ENCODE data around the gene CRYBG1.
"Not testable (repeated sequence)": the region's sequence is repeated elsewhere in the genome, so short reads cannot be mapped to it uniquely, and the experiment has no call there.

Gene CRYBG1

GRCh38 chr6:106390088-106390487, 29.6 kb downstream of the CRYBG1 start:
- H3K4me3 Mint-ChIP-seq, result no peak overlapping the region
- H3K27me3 Mint-ChIP-seq, result peaks cover 1% of the 10 kb centered on the region
- H3K36me3 Mint-ChIP-seq, result no peaks in the 10 kb centered on the region
- H3K27ac Mint-ChIP-seq, result no peak overlapping the region
- no peaks in the 10 kb centered on the region for H3K4me1 Mint-ChIP-seq (ENCODE audit: low read depth)
- no peaks in the 10 kb centered on the region for H3K9me3 Mint-ChIP-seq (ENCODE audit: low read depth)

- H3K4me1 Mint-ChIP-seq (ENCODE audit: low read depth), result no peaks in the 10 kb centered on the region
- H3K27me3 Mint-ChIP-seq, result peaks cover 13% of the 10 kb centered on the region
- no peak overlapping the region for H3K4me3 Mint-ChIP-seq
- H3K36me3 Mint-ChIP-seq, result no peaks in the 10 kb centered on the region
- H3K27ac Mint-ChIP-seq, result no peak overlapping the region
- no peaks in the 10 kb centered on the region for H3K9me3 Mint-ChIP-seq (ENCODE audit: low read depth)
Observed at GRCh38 chr6:106396426-106397220, 36.1 kb downstream of the CRYBG1 start.

GRCh38 chr6:106397431-106397830, 36.9 kb downstream of the CRYBG1 start:
- no peaks in the 10 kb centered on the region for H3K36me3 Mint-ChIP-seq
- H3K27me3 Mint-ChIP-seq, result peaks cover 13% of the 10 kb centered on the region
- no peaks in the 10 kb centered on the region for H3K9me3 Mint-ChIP-seq (ENCODE audit: low read depth)
- no peaks in the 10 kb centered on the region for H3K4me1 Mint-ChIP-seq (ENCODE audit: low read depth)
- no peak overlapping the region for H3K4me3 Mint-ChIP-seq
- no peak overlapping the region for H3K27ac Mint-ChIP-seq

GRCh38 chr6:106398621-106399020, 38.1 kb downstream of the CRYBG1 start:
- no peak overlapping the region for H3K27ac Mint-ChIP-seq
- H3K27me3 Mint-ChIP-seq, result peaks cover 17% of the 10 kb centered on the region
- H3K4me3 Mint-ChIP-seq, result no peak overlapping the region
- peaks cover 3% of the 10 kb centered on the region for H3K36me3 Mint-ChIP-seq
- no peaks in the 10 kb centered on the region for H3K9me3 Mint-ChIP-seq (ENCODE audit: low read depth)
- no peaks in the 10 kb centered on the region for H3K4me1 Mint-ChIP-seq (ENCODE audit: low read depth)

- H3K4me3 Mint-ChIP-seq; H3K9me3 Mint-ChIP-seq (ENCODE audit: low read depth); H3K36me3 Mint-ChIP-seq; H3K4me1 Mint-ChIP-seq (ENCODE audit: low read depth); H3K27ac Mint-ChIP-seq: not testable (repeated sequence)
- H3K27me3 Mint-ChIP-seq, result peaks cover 13% of the 10 kb centered on the region
Observed at GRCh38 chr6:106405044-106405443, 44.5 kb downstream of the CRYBG1 start.

GRCh38 chr6:106411056-106411455, 50.5 kb downstream of the CRYBG1 start:
- Mint-ChIP-seq H3K9me3 (ENCODE audit: low read depth) (peaks cover 6% of the 10 kb centered on the region), H3K4me1 (ENCODE audit: low read depth) (no peaks in the 10 kb centered on the region), H3K4me3 (no peak overlapping the region), H3K36me3 (peaks cover 2% of the 10 kb centered on the region), H3K27me3 (peaks cover 7% of the 10 kb centered on the region), H3K27ac (no peak overlapping the region)

GRCh38 chr6:106411643-106412200, 51.2 kb downstream of the CRYBG1 start:
- H3K9me3 Mint-ChIP-seq (ENCODE audit: low read depth), result peaks cover 6% of the 10 kb centered on the region
- peaks cover 2% of the 10 kb centered on the region for H3K36me3 Mint-ChIP-seq
- no peak overlapping the region for H3K27ac Mint-ChIP-seq
- H3K4me3 Mint-ChIP-seq, result no peak overlapping the region
- no peaks in the 10 kb centered on the region for H3K4me1 Mint-ChIP-seq (ENCODE audit: low read depth)
- peaks cover 7% of the 10 kb centered on the region for H3K27me3 Mint-ChIP-seq

GRCh38 chr6:106413016-106413415, 52.5 kb downstream of the CRYBG1 start:
- Mint-ChIP-seq H3K4me3 (no peak overlapping the region), H3K4me1 (ENCODE audit: low read depth) (no peaks in the 10 kb centered on the region), H3K27ac (no peak overlapping the region), H3K36me3 (no peaks in the 10 kb centered on the region), H3K9me3 (ENCODE audit: low read depth) (no peaks in the 10 kb centered on the region), H3K27me3 (peaks cover 4% of the 10 kb centered on the region)

- Mint-ChIP-seq H3K27me3 (peaks cover 5% of the 10 kb centered on the region), H3K9me3 (ENCODE audit: low read depth) (no peaks in the 10 kb centered on the region), H3K27ac (no peak overlapping the region), H3K4me1 (ENCODE audit: low read depth) (no peaks in the 10 kb centered on the region), H3K36me3 (no peaks in the 10 kb centered on the region), H3K4me3 (no peak overlapping the region)
Observed at GRCh38 chr6:106413722-106414121, 53.2 kb downstream of the CRYBG1 start.

- no peaks in the 10 kb centered on the region for H3K9me3 Mint-ChIP-seq (ENCODE audit: low read depth)
- H3K4me1 Mint-ChIP-seq (ENCODE audit: low read depth), result no peaks in the 10 kb centered on the region
- no peak overlapping the region for H3K27ac Mint-ChIP-seq
- H3K4me3 Mint-ChIP-seq, result no peak overlapping the region
- H3K27me3 Mint-ChIP-seq, result peaks cover 4% of the 10 kb centered on the region
- no peaks in the 10 kb centered on the region for H3K36me3 Mint-ChIP-seq
Observed at GRCh38 chr6:106415921-106416320, 55.4 kb downstream of the CRYBG1 start.

GRCh38 chr6:106417572-106418147, 57.1 kb downstream of the CRYBG1 start:
- no peak overlapping the region for H3K27ac Mint-ChIP-seq
- H3K9me3 Mint-ChIP-seq (ENCODE audit: low read depth), result no peaks in the 10 kb centered on the region
- H3K36me3 Mint-ChIP-seq, result no peaks in the 10 kb centered on the region
- no peak overlapping the region for H3K4me3 Mint-ChIP-seq
- no peaks in the 10 kb centered on the region for H3K4me1 Mint-ChIP-seq (ENCODE audit: low read depth)
- H3K27me3 Mint-ChIP-seq, result peaks cover 4% of the 10 kb centered on the region

- no peak overlapping the region for H3K4me3 Mint-ChIP-seq
Observed at GRCh38 chr6:106419900-106420613, 59.5 kb downstream of the CRYBG1 start.

GRCh38 chr6:106421496-106421895, 61.0 kb downstream of the CRYBG1 start:
- no peaks in the 10 kb centered on the region for H3K4me1 Mint-ChIP-seq (ENCODE audit: low read depth)
- H3K27ac Mint-ChIP-seq, result no peak overlapping the region
- H3K36me3 Mint-ChIP-seq, result no peaks in the 10 kb centered on the region
- H3K9me3 Mint-ChIP-seq (ENCODE audit: low read depth), result no peaks in the 10 kb centered on the region
- peaks cover 4% of the 10 kb centered on the region for H3K27me3 Mint-ChIP-seq
- H3K4me3 Mint-ChIP-seq, result no peak overlapping the region

More at GRCh38 chr6:106419900-106420613, 59.5 kb downstream of the CRYBG1 start:
- H3K9me3 Mint-ChIP-seq (ENCODE audit: low read depth), result no peaks in the 10 kb centered on the region
- peaks cover 4% of the 10 kb centered on the region for H3K27me3 Mint-ChIP-seq
- no peaks in the 10 kb centered on the region for H3K36me3 Mint-ChIP-seq
- no peak overlapping the region for H3K27ac Mint-ChIP-seq
- no peaks in the 10 kb centered on the region for H3K4me1 Mint-ChIP-seq (ENCODE audit: low read depth)

- Mint-ChIP-seq H3K27ac (no peak overlapping the region), H3K27me3 (peaks cover 4% of the 10 kb centered on the region), H3K4me3 (no peak overlapping the region)
Observed at GRCh38 chr6:106422534-106422933, 62.0 kb downstream of the CRYBG1 start.

GRCh38 chr6:106425382-106425781, 64.9 kb downstream of the CRYBG1 start:
- no peaks in the 10 kb centered on the region for H3K9me3 Mint-ChIP-seq (ENCODE audit: low read depth)
- H3K27me3 Mint-ChIP-seq, result no peaks in the 10 kb centered on the region
- H3K4me1 Mint-ChIP-seq (ENCODE audit: low read depth), result no peaks in the 10 kb centered on the region
- H3K36me3 Mint-ChIP-seq, result no peaks in the 10 kb centered on the region
- H3K4me3 Mint-ChIP-seq, result no peak overlapping the region
- H3K27ac Mint-ChIP-seq, result no peak overlapping the region

More at GRCh38 chr6:106422534-106422933, 62.0 kb downstream of the CRYBG1 start:
- Mint-ChIP-seq H3K4me1 (ENCODE audit: low read depth) (no peaks in the 10 kb centered on the region), H3K36me3 (no peaks in the 10 kb centered on the region), H3K9me3 (ENCODE audit: low read depth) (no peaks in the 10 kb centered on the region)

Data from activated naive CD8-positive, alpha-beta T cell (primary cell).